Activated B cell treated with CpG ODN at 0.5 μM for 24 hours (primary cell): ENCODE measurements around the gene LCOR. TPM values are rescaled to one million over a fixed set of nuclear protein-coding genes. Genes with fewer than 3 reads are reported as not detected.

Source experiments
- ATAC-seq: fragments of 200-7000 bp; cut with Tn5 transposase; one replicate; pipeline ENCODE4 v1.10.0; 2021; ENCODE audit warnings: low read depth, mild to moderate bottlenecking, moderate library complexity
- CTCF ChIA-PET: fragments of 350-600 bp; sonication (Branson Sonifier 250); formaldehyde crosslinking; loops from one replicate; lab custom pipeline; 2021; ENCODE audit warnings: antibody characterized with exemption; lab: Charles Lee
- POLR2A ChIA-PET: fragments of 350-600 bp; sonication (Branson Sonifier 250); formaldehyde crosslinking; loops from one replicate; lab custom pipeline; 2021; ENCODE audit warnings: antibody characterized with exemption; lab: Charles Lee
- DNase-seq: peaks from one replicate; pipeline ENCODE4 v3.0.0; 2022
- H3K27ac Mint-ChIP-seq: one replicate; pipeline ENCODE4 v1.8.0; 2020; ENCODE audit warnings: mixed read lengths
- H3K27me3 Mint-ChIP-seq: one replicate; pipeline ENCODE4 v1.8.0; 2021; ENCODE audit warnings: mixed read lengths
- H3K36me3 Mint-ChIP-seq: one replicate; pipeline ENCODE4 v1.8.0; 2021; ENCODE audit warnings: low read depth, mixed read lengths
- H3K4me1 Mint-ChIP-seq: one replicate; pipeline ENCODE4 v1.8.0; 2021; ENCODE audit warnings: mixed read lengths
- H3K4me3 Mint-ChIP-seq: one replicate; pipeline ENCODE4 v1.8.0; 2020; ENCODE audit warnings: mild to moderate bottlenecking, mixed read lengths
- H3K9me3 Mint-ChIP-seq: one replicate; pipeline ENCODE4 v1.8.0; 2020; ENCODE audit warnings: mixed read lengths
- intact Hi-C: fragments of 100-400 bp; cut with micrococcal nuclease; formaldehyde crosslinking; loops from one replicate; pipeline ENCODE4 v1.15.1; 2024
- total RNA-seq: library from RNA; stranded (reverse); gene quantifications from 2 replicates; pipeline ENCODE4 v1.2.3, GENCODE V29; 2022
- TF ChIP-seq, protein P1 (sequence below): fragments of 200-600 bp; IDR thresholded peaks from one replicate; pipeline ENCODE4 v1.8.0; 2022; ENCODE audit warnings: antibody characterized with exemption, mild to moderate bottlenecking

LCOR gene
- total RNA-seq, 1 donor from 2014 or later = 54.9 TPM

GRCh38 chr10:96918214-96919002 lies 86.3 kb downstream of the LCOR start:
- peaks cover 39% of the 10 kb centered on the region for H3K4me1 Mint-ChIP-seq
- intact Hi-C loops = no loop called here
- H3K27me3 Mint-ChIP-seq = no peaks in the 10 kb centered on the region
- H3K9me3 Mint-ChIP-seq = no peaks in the 10 kb centered on the region
- TF ChIP-seq, protein P1, sequence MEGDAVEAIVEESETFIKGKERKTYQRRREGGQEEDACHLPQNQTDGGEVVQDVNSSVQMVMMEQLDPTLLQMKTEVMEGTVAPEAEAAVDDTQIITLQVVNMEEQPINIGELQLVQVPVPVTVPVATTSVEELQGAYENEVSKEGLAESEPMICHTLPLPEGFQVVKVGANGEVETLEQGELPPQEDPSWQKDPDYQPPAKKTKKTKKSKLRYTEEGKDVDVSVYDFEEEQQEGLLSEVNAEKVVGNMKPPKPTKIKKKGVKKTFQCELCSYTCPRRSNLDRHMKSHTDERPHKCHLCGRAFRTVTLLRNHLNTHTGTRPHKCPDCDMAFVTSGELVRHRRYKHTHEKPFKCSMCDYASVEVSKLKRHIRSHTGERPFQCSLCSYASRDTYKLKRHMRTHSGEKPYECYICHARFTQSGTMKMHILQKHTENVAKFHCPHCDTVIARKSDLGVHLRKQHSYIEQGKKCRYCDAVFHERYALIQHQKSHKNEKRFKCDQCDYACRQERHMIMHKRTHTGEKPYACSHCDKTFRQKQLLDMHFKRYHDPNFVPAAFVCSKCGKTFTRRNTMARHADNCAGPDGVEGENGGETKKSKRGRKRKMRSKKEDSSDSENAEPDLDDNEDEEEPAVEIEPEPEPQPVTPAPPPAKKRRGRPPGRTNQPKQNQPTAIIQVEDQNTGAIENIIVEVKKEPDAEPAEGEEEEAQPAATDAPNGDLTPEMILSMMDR = no peak
- peaks cover 43% of the 10 kb centered on the region for H3K36me3 Mint-ChIP-seq
- no peak overlapping the region for H3K4me3 Mint-ChIP-seq
- ChIA-PET CTCF (no interaction called here), POLR2A (no interaction called here)
- ATAC-seq = no peak
- no peak overlapping the region for H3K27ac Mint-ChIP-seq
- no peak for DNase-seq

DNA sequence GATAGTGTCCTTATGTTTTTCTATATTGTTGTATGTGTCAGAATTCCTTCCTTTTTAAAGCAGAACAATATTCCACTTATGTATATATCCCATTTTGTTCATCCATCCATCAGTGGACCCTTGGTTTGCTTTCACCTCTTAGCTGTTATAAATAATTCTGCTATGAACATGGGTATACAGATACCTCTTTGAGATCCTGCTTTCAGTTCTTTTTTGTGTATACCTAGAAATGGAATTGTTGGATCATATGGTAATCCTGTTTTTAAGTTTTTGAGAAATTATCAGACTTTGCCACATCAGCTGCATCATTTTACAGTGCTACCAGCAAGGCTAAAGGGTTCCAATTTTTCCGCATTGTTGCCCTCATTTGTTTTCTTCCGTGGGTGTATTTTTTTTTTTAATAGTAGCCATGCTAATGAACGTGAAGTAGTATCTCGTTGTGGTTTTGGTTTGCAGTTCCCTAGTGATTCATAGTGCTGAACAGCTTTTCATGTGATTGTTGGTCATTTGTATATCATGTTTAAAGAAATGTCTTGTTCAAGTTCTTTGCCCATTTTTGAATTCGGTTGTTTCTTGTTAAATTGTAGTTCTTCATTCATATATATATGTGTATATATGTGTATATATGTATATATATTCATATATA lies 87.8 kb downstream of the LCOR start:
- H3K36me3 Mint-ChIP-seq = peaks cover 37% of the 10 kb centered on the region
- H3K4me1 Mint-ChIP-seq = peaks cover 41% of the 10 kb centered on the region
- no peaks in the 10 kb centered on the region for H3K27me3 Mint-ChIP-seq
- ChIA-PET POLR2A (no interaction called here), CTCF (interaction anchor here (1.3 to 1.4 kb wide), 3 partner anchors 8 to 106 kb away, joined by 4 to 7 read pairs (median 4); no protein-coding TSS in a partner anchor)
- H3K9me3 Mint-ChIP-seq = no peaks in the 10 kb centered on the region
- H3K27ac Mint-ChIP-seq = peak overlapping the region; percentile 72
- intact Hi-C loops = no loop called here
- peak overlapping the region; percentile 30 for H3K4me3 Mint-ChIP-seq
- TF ChIP-seq, protein P1 = no peak
- ATAC-seq = peak; percentile 72
- DNase-seq = no peak

GRCh38 chr10:96921655-96922054 lies 89.6 kb downstream of the LCOR start:
- POLR2A ChIA-PET = no interaction called here
- Mint-ChIP-seq H3K4me1 (peaks cover 45% of the 10 kb centered on the region), H3K27ac (no peak overlapping the region), H3K9me3 (no peaks in the 10 kb centered on the region), H3K4me3 (no peak overlapping the region), H3K36me3 (peaks cover 34% of the 10 kb centered on the region), H3K27me3 (no peaks in the 10 kb centered on the region)
- intact Hi-C loops = no loop called here
- TF ChIP-seq, protein P1 = no peak
- DNase-seq (no peak), ATAC-seq (no peak)
- CTCF ChIA-PET = no interaction called here

DNA sequence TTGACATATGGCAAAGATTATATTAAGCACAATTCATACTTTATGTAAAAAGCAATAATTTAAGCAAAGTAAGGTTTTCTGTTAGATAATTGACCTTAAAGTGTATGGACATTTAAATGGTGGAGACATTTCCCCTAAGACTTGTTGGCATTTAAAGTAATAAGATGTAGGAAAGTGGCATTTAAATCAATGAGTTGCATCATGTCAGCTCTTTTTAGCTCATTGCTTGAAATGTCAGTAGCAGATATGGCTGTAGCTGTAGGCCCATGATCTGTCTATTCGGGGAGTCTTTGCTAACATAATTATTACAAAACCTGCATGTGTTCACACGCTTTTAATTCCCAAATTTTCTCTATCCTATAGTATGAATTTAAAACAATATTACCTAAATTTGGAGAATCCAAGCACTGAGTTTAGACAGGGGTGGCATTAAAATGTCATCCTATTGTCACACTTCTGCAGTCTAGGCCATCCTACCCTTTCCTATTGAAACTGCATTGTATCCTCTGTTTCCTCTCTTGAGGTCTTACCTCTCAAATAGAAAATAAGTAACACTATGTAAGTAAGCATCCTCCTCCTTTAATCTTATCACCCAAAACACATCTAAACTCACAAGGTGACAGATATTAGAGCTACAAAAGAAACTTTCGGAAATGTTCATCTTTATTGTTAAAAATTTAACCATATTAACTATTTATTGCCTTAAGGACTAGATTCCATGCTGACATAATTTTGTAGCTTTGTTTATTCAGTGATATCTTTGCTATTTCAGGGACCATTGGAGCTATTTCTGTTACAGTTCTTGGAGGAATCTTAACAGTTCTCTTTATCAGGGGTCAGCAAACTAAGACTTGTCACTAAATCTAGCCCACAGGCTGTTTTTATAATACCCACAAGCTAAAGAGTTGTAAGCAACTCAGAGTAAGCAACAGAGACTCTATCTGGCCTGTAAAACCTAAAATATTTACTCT lies 91.2 kb downstream of the LCOR start:
- Mint-ChIP-seq H3K4me1 (peaks cover 33% of the 10 kb centered on the region), H3K4me3 (no peak overlapping the region), H3K9me3 (peaks cover 2% of the 10 kb centered on the region), H3K27ac (no peak overlapping the region), H3K27me3 (no peaks in the 10 kb centered on the region), H3K36me3 (peaks cover 38% of the 10 kb centered on the region)
- intact Hi-C loops = no loop called here
- ATAC-seq = no peak
- TF ChIP-seq, protein P1 = no peak
- DNase-seq = no peak
- CTCF ChIA-PET = no interaction called here
- POLR2A ChIA-PET = no interaction called here
